ENCODE measurements around the gene VPS51.

Gene VPS51

GRCh38 chr11:65059523-65059922, 36.5 kb upstream of the VPS51 start:
- Histone ChIP-seq H3K4me3 (ENCODE audit: insufficient read depth, low read depth, low read length) (no peak overlapping the region), H3K4me1 (ENCODE audit: control insufficient read depth, insufficient read depth, low read length) (no peaks in the 10 kb centered on the region)
- WGBS, 2 experiments: 79 to 86% methylated on average over 3 of the region's 3 CpGs

GRCh38 chr11:65059959-65060824, 35.8 kb upstream of the VPS51 start:
- Histone ChIP-seq H3K36me3 (ENCODE audit: control insufficient read depth, insufficient read depth, low read length) (no peaks in the 10 kb centered on the region), H3K4me1 (ENCODE audit: control insufficient read depth, insufficient read depth, low read length) (no peaks in the 10 kb centered on the region), H3K27me3 (ENCODE audit: control insufficient read depth, insufficient read depth, low read length, poor library complexity, severe bottlenecking) (no peaks in the 10 kb centered on the region), H3K4me3 (ENCODE audit: insufficient read depth, low read depth, low read length) (no peak overlapping the region), H3K27ac (ENCODE audit: insufficient read depth, low read depth, low read length, poor library complexity, severe bottlenecking) (no peak overlapping the region), H3K9me3 (ENCODE audit: control insufficient read depth, low read length) (no peaks in the 10 kb centered on the region)
- 87 to 88% methylated on average over 10 of the region's 10 CpGs for WGBS, 2 experiments

More at GRCh38 chr11:65059523-65059922, 36.5 kb upstream of the VPS51 start:
- no peak overlapping the region for H3K27ac ChIP-seq (ENCODE audit: insufficient read depth, low read depth, low read length, poor library complexity, severe bottlenecking)
- H3K27me3 ChIP-seq (ENCODE audit: control insufficient read depth, insufficient read depth, low read length, poor library complexity, severe bottlenecking): no peaks in the 10 kb centered on the region
- H3K9me3 ChIP-seq (ENCODE audit: control insufficient read depth, low read length): no peaks in the 10 kb centered on the region
- H3K36me3 ChIP-seq (ENCODE audit: control insufficient read depth, insufficient read depth, low read length): no peaks in the 10 kb centered on the region

GRCh38 chr11:65060913-65061408, 35.1 kb upstream of the VPS51 start:
- no peak overlapping the region for H3K4me3 ChIP-seq (ENCODE audit: insufficient read depth, low read depth, low read length)
- H3K36me3 ChIP-seq (ENCODE audit: control insufficient read depth, insufficient read depth, low read length): no peaks in the 10 kb centered on the region
- H3K9me3 ChIP-seq (ENCODE audit: control insufficient read depth, low read length): no peaks in the 10 kb centered on the region
- no peaks in the 10 kb centered on the region for H3K27me3 ChIP-seq (ENCODE audit: control insufficient read depth, insufficient read depth, low read length, poor library complexity, severe bottlenecking)
- H3K4me1 ChIP-seq (ENCODE audit: control insufficient read depth, insufficient read depth, low read length): no peaks in the 10 kb centered on the region
- 64 to 75% methylated on average over 9 of the region's 9 CpGs for WGBS, 2 experiments
- no peak overlapping the region for H3K27ac ChIP-seq (ENCODE audit: insufficient read depth, low read depth, low read length, poor library complexity, severe bottlenecking)

- Histone ChIP-seq H3K4me1 (ENCODE audit: control insufficient read depth, insufficient read depth, low read length) (no peaks in the 10 kb centered on the region), H3K4me3 (ENCODE audit: insufficient read depth, low read depth, low read length) (no peak overlapping the region), H3K27me3 (ENCODE audit: control insufficient read depth, insufficient read depth, low read length, poor library complexity, severe bottlenecking) (no peaks in the 10 kb centered on the region), H3K9me3 (ENCODE audit: control insufficient read depth, low read length) (no peaks in the 10 kb centered on the region), H3K27ac (ENCODE audit: insufficient read depth, low read depth, low read length, poor library complexity, severe bottlenecking) (no peak overlapping the region), H3K36me3 (ENCODE audit: control insufficient read depth, insufficient read depth, low read length) (no peaks in the 10 kb centered on the region)
- 92 to 94% methylated on average over 3 of the region's 3 CpGs for WGBS, 2 experiments
These were observed 32.5 kb upstream of the VPS51 start for GRCh38 chr11:65063532-65063931.

GRCh38 chr11:65064847-65065240, 31.2 kb upstream of the VPS51 start:
- H3K27me3 ChIP-seq (ENCODE audit: control insufficient read depth, insufficient read depth, low read length, poor library complexity, severe bottlenecking): no peaks in the 10 kb centered on the region
- H3K9me3 ChIP-seq (ENCODE audit: control insufficient read depth, low read length): no peaks in the 10 kb centered on the region
- WGBS, 2 experiments: 94 to 95% methylated on average over 4 of the region's 4 CpGs
- no peak overlapping the region for H3K27ac ChIP-seq (ENCODE audit: insufficient read depth, low read depth, low read length, poor library complexity, severe bottlenecking)
- no peak overlapping the region for H3K4me3 ChIP-seq (ENCODE audit: insufficient read depth, low read depth, low read length)
- no peaks in the 10 kb centered on the region for H3K4me1 ChIP-seq (ENCODE audit: control insufficient read depth, insufficient read depth, low read length)
- no peaks in the 10 kb centered on the region for H3K36me3 ChIP-seq (ENCODE audit: control insufficient read depth, insufficient read depth, low read length)

- WGBS, 2 experiments: 87 to 91% methylated on average over 7 of the region's 7 CpGs
- Histone ChIP-seq H3K36me3 (ENCODE audit: control insufficient read depth, insufficient read depth, low read length) (no peaks in the 10 kb centered on the region), H3K27ac (ENCODE audit: insufficient read depth, low read depth, low read length, poor library complexity, severe bottlenecking) (no peak overlapping the region), H3K4me1 (ENCODE audit: control insufficient read depth, insufficient read depth, low read length) (no peaks in the 10 kb centered on the region), H3K27me3 (ENCODE audit: control insufficient read depth, insufficient read depth, low read length, poor library complexity, severe bottlenecking) (no peaks in the 10 kb centered on the region), H3K9me3 (ENCODE audit: control insufficient read depth, low read length) (no peaks in the 10 kb centered on the region), H3K4me3 (ENCODE audit: insufficient read depth, low read depth, low read length) (no peak overlapping the region)
These were observed 30.2 kb upstream of the VPS51 start for GRCh38 chr11:65065851-65066250.

- no peaks in the 10 kb centered on the region for H3K36me3 ChIP-seq (ENCODE audit: control insufficient read depth, insufficient read depth, low read length)
- WGBS, 2 experiments: 82 to 84% methylated on average over 11 of the region's 11 CpGs
- H3K9me3 ChIP-seq (ENCODE audit: control insufficient read depth, low read length): no peaks in the 10 kb centered on the region
- H3K4me1 ChIP-seq (ENCODE audit: control insufficient read depth, insufficient read depth, low read length): no peaks in the 10 kb centered on the region
- no peaks in the 10 kb centered on the region for H3K27me3 ChIP-seq (ENCODE audit: control insufficient read depth, insufficient read depth, low read length, poor library complexity, severe bottlenecking)
- no peak overlapping the region for H3K4me3 ChIP-seq (ENCODE audit: insufficient read depth, low read depth, low read length)
- H3K27ac ChIP-seq (ENCODE audit: insufficient read depth, low read depth, low read length, poor library complexity, severe bottlenecking): no peak overlapping the region
These were observed 29.7 kb upstream of the VPS51 start for GRCh38 chr11:65066315-65066714.

GRCh38 chr11:65066805-65067291, 29.2 kb upstream of the VPS51 start:
- Histone ChIP-seq H3K4me1 (ENCODE audit: control insufficient read depth, insufficient read depth, low read length) (no peaks in the 10 kb centered on the region), H3K36me3 (ENCODE audit: control insufficient read depth, insufficient read depth, low read length) (no peaks in the 10 kb centered on the region), H3K27me3 (ENCODE audit: control insufficient read depth, insufficient read depth, low read length, poor library complexity, severe bottlenecking) (no peaks in the 10 kb centered on the region), H3K9me3 (ENCODE audit: control insufficient read depth, low read length) (no peaks in the 10 kb centered on the region), H3K27ac (ENCODE audit: insufficient read depth, low read depth, low read length, poor library complexity, severe bottlenecking) (no peak overlapping the region), H3K4me3 (ENCODE audit: insufficient read depth, low read depth, low read length) (no peak overlapping the region)
- 45 to 46% methylated on average over 4 of the region's 4 CpGs for WGBS, 2 experiments

- WGBS, 2 experiments: 86 to 90% methylated on average over 10 of the region's 10 CpGs
- H3K9me3 ChIP-seq (ENCODE audit: control insufficient read depth, low read length): no peaks in the 10 kb centered on the region
- no peaks in the 10 kb centered on the region for H3K36me3 ChIP-seq (ENCODE audit: control insufficient read depth, insufficient read depth, low read length)
These were observed 28.6 kb upstream of the VPS51 start for GRCh38 chr11:65067446-65067845.

GRCh38 chr11:65069217-65069616, 26.8 kb upstream of the VPS51 start:
- H3K27ac ChIP-seq (ENCODE audit: insufficient read depth, low read depth, low read length, poor library complexity, severe bottlenecking): no peak overlapping the region
- no peaks in the 10 kb centered on the region for H3K27me3 ChIP-seq (ENCODE audit: control insufficient read depth, insufficient read depth, low read length, poor library complexity, severe bottlenecking)
- no peak overlapping the region for H3K4me3 ChIP-seq (ENCODE audit: insufficient read depth, low read depth, low read length)
- H3K9me3 ChIP-seq (ENCODE audit: control insufficient read depth, low read length): no peaks in the 10 kb centered on the region
- peaks cover 4% of the 10 kb centered on the region for H3K4me1 ChIP-seq (ENCODE audit: control insufficient read depth, insufficient read depth, low read length)
- WGBS, 2 experiments: 85 to 89% methylated on average over 9 of the region's 9 CpGs
- no peaks in the 10 kb centered on the region for H3K36me3 ChIP-seq (ENCODE audit: control insufficient read depth, insufficient read depth, low read length)

More at GRCh38 chr11:65067446-65067845, 28.6 kb upstream of the VPS51 start:
- Histone ChIP-seq H3K4me1 (ENCODE audit: control insufficient read depth, insufficient read depth, low read length) (no peaks in the 10 kb centered on the region), H3K4me3 (ENCODE audit: insufficient read depth, low read depth, low read length) (no peak overlapping the region), H3K27me3 (ENCODE audit: control insufficient read depth, insufficient read depth, low read length, poor library complexity, severe bottlenecking) (no peaks in the 10 kb centered on the region), H3K27ac (ENCODE audit: insufficient read depth, low read depth, low read length, poor library complexity, severe bottlenecking) (no peak overlapping the region)
